ENCODE results near the gene DHRSX.

DNA sequence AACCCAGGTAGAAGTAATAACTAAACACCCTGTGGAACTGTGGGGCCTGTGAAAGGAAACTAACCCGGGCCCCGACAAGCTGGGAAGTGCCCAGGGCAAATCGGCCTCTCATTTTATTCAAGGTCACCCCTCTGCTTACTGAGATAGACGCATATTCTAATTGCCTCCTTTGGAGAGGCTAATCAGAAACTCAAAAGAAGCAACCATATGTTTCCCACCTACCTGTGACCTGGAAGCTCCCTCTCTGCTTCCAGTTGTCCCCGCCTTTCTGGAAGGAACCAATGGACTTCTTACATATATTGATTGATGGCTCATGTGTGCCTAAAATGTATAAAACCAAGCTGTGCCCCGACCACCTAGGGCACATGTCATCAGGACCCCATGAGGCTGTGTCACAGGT lies 23.1 kb upstream of the DHRSX start:
- TF ChIP-seq, protein P1, sequence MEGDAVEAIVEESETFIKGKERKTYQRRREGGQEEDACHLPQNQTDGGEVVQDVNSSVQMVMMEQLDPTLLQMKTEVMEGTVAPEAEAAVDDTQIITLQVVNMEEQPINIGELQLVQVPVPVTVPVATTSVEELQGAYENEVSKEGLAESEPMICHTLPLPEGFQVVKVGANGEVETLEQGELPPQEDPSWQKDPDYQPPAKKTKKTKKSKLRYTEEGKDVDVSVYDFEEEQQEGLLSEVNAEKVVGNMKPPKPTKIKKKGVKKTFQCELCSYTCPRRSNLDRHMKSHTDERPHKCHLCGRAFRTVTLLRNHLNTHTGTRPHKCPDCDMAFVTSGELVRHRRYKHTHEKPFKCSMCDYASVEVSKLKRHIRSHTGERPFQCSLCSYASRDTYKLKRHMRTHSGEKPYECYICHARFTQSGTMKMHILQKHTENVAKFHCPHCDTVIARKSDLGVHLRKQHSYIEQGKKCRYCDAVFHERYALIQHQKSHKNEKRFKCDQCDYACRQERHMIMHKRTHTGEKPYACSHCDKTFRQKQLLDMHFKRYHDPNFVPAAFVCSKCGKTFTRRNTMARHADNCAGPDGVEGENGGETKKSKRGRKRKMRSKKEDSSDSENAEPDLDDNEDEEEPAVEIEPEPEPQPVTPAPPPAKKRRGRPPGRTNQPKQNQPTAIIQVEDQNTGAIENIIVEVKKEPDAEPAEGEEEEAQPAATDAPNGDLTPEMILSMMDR (IDR thresholded peaks at IDR 0.05; ENCODE audit: extremely low read depth in 1 of 2, insufficient read depth in 1 of 2, low read depth in 1 of 2, low read length in 2 of 2) = no peak
- TF ChIP-seq EZH2 (IDR thresholded peaks at IDR 0.05; ENCODE audit: borderline replicate concordance, low read depth, low read length, severe bottlenecking) (no peak), POLR2A (IDR thresholded peaks at IDR 0.05; ENCODE audit: low read depth, low read length) (no peak), FOS (IDR thresholded peaks at IDR 0.05; ENCODE audit: borderline replicate concordance, insufficient read depth, low read length) (no peak), GATA2 (IDR thresholded peaks at IDR 0.05; ENCODE audit: insufficient read depth, insufficient read length, low read depth, low read length) (no peak), POLR2AphosphoS5 (IDR thresholded peaks at IDR 0.05; ENCODE audit: insufficient read depth, low read depth, low read length) (no peak)
- TF ChIP-seq, protein P2, sequence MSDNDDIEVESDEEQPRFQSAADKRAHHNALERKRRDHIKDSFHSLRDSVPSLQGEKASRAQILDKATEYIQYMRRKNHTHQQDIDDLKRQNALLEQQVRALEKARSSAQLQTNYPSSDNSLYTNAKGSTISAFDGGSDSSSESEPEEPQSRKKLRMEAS (IDR thresholded peaks at IDR 0.05; ENCODE audit: insufficient read depth, insufficient read length) = no peak

Data from endothelial cell of umbilical vein (primary cell).